AG08395 (cell line): ENCODE results near the gene ABHD17A.

Source experiments
- DNase-seq: peaks from one replicate; pipeline ENCODE4 v3.0.0; 2012; ENCODE audit warnings: mixed read lengths, low spot score

The ABHD17A gene

GRCh38 chr19:1839658-1840540, 45.4 kb downstream of the ABHD17A start:
- DNase-seq, result no peak

- DNase-seq, result peak; percentile 84
Measured at GRCh38 chr19:1837625-1838105, 47.6 kb downstream of the ABHD17A start.

GRCh38 chr19:1837222-1837565, 48.1 kb downstream of the ABHD17A start:
- DNase-seq, result no peak

GRCh38 chr19:1836458-1837221, 48.7 kb downstream of the ABHD17A start:
- DNase-seq, result no peak

GRCh38 chr19:1833540-1833939, 51.8 kb downstream of the ABHD17A start:
- DNase-seq, result no peak

- DNase-seq, result no peak
Measured at GRCh38 chr19:1832046-1832663, 53.1 kb downstream of the ABHD17A start.

GRCh38 chr19:1830978-1831377, 54.3 kb downstream of the ABHD17A start:
- no peak for DNase-seq

GRCh38 chr19:1830568-1830967, 54.7 kb downstream of the ABHD17A start:
- DNase-seq, result no peak

GRCh38 chr19:1829958-1830357, 55.3 kb downstream of the ABHD17A start:
- no peak for DNase-seq

- no peak for DNase-seq
Measured at GRCh38 chr19:1828279-1829238, 56.7 kb downstream of the ABHD17A start.

- no peak for DNase-seq
Measured at GRCh38 chr19:1827566-1828278, 57.6 kb downstream of the ABHD17A start.
